ENCODE results near the gene SPATA32.
A peak's percentile ranks its signal among the peaks of the same experiment; 100 is the strongest.

Gene SPATA32

DNA sequence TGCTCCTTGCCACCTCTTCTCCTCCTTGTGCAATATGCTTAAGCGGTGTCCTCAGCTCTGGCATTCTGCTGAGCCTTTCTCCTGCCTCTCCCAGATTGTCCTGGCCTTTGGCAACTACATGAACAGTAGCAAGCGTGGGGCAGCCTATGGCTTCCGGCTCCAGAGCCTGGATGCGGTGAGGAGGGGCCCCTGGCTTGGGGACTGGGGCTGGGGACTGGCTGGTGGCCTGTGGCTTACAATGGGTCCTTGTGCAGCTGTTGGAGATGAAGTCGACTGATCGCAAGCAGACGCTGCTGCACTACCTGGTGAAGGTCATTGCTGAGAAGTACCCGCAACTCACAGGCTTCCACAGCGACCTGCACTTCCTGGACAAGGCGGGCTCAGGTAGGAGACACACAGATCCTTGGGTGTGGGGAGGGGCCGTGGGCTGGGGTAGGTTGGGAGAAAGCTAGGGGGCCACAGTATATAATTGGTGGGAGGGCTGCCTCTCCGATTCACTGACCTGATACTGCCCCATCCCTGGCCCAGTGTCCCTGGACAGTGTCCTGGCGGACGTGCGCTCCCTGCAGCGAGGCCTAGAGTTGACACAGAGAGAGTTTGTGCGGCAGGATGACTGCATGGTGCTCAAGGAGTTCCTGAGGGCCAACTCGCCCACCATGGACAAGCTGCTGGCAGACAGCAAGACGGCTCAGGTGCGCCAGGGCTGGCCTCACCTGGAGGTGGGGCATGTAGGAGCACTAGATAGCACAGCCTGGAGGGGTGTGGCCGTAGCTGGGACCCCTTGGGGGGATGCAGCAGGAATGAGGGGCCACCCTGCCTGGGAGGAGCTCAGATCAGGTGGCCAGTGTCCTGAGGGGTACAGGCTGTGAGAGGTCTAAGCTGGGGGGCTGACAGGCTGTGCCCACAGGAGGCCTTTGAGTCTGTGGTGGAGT lies 16.9 kb downstream of the SPATA32 start:
- no peak for DNase-seq

DNA sequence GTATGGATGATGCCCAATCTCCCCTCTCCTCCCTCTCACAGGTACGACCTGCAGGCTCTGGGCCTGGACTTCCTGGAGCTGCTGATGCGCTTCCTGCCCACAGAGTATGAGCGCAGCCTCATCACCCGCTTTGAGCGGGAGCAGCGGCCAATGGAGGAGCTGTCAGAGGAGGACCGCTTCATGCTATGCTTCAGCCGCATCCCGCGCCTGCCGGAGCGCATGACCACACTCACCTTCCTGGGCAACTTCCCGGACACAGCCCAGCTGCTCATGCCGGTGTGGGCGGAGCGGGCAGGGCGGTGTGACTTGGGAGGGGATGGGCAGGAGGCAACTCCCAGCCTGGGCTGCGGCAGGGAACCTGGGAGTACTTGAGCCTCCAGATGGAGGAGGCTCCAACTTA lies 18.1 kb downstream of the SPATA32 start:
- DNase-seq = peak; percentile 62

DNA sequence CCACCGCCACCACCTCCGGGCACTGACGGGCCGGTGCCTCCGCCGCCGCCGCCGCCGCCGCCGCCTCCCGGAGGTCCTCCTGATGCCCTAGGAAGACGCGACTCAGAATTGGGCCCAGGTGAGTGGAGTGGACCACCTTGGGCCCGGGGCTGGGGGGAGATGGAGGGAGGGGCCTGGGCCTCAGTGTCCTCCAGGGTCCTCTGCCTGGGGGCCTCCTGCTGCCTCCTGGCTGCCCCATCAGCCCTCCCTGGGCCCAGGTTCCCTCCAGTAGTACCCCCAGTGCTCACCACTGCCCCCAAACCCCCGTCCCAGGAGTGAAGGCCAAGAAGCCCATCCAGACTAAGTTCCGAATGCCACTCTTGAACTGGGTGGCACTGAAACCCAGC lies 19.9 kb downstream of the SPATA32 start:
- no peak for DNase-seq

DNA sequence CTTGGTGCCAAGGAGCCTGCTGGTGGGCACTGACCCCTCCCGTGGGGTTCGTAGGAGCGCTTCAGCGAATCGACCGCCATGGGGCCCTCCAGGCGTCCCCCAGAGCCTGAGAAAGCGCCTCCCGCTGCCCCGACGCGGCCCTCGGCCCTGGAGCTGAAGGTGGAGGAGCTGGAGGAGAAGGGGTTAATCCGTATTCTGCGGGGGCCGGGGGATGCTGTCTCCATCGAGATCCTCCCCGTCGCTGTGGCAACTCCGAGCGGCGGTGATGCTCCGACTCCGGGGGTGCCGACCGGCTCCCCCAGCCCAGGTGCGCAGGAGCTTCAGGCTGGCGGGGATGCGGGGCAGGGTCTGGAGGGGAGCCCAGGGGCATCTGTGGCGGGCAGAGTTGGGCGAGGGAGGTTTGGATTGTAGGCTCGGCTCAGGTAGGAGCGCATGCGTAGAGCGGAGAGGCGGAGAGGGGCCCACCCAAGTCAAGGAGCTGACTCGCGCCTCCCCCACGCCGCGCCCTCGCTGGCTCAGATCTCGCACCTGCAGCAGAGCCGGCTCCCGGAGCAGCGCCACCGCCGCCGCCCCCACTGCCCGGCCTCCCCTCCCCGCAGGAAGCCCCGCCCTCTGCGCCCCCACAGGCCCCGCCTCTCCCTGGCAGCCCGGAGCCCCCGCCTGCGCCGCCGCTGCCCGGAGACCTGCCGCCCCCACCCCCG lies 20.4 kb downstream of the SPATA32 start:
- peak; percentile 30 for DNase-seq

DNA sequence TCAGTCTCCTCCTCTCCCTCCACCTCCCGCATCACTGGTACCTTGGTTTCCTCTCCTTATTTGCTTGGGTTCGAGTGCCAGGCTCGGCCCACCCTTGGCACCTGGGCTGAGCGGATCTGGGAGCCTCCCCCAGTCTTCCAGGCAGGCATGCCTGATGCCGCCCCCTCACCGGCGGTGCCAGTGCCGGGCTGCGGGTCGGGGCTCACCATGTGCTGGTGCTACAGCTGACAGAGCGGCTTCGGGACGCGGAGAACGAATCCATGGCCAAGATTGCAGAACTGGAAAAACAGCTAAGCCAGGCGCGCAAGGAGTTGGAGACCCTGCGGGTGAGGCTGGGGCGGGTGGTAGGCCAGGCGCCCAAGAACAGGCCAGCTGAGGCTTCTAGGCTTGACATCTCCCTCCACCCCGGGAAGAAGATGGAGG lies 21.0 kb downstream of the SPATA32 start:
- DNase-seq = peak; percentile 15

DNA sequence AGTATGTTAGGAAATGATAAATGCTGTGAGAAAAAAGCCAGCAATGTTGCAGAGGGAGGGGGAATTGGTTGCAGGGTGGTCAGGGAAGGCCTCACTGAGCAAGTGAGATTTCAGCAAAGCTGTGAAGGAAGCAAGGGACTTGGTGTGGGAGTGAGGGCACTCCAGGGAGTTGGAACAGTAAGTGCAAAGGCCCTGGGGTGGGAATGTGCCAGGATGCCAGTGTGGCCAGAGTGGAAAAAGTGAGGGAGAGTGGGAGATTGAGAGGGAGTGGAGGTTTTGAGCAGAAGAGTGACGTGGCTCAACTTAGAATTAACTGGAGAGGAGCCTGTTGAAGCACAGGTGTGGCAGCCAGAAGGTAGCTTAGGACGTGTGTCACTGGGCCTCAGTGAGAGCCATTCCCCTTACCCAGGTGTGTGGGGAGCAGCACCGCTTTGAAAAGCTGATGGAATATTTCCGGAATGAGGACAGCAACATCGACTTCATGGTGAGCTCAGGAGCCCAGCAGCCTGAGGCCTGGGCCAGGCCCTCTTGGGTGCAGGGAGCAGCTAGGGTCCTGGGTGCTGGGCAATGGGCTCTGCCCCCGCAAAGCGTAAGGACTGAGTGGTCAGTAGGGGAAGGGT lies 23.6 kb downstream of the SPATA32 start:
- no peak for DNase-seq

DNA sequence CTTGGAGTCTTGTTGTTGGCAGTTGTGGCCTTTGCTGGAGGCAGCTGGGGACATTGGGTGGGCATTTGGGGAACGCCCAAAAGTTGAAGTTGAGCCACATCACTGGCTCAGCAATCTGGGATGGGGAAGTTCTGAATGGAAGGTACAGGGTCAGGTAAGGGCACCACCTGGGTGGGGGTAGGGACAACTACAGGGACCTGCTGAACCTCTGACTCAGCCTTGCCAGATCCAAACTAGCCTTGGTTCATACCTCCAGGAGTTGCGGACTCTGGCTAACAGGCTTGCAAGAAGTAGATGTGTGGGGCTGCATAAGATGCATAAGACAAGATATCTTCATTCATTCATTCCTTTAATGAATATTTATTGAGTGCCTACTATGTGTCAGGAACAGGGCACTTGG lies 24.2 kb downstream of the SPATA32 start:
- no peak for DNase-seq

DNA sequence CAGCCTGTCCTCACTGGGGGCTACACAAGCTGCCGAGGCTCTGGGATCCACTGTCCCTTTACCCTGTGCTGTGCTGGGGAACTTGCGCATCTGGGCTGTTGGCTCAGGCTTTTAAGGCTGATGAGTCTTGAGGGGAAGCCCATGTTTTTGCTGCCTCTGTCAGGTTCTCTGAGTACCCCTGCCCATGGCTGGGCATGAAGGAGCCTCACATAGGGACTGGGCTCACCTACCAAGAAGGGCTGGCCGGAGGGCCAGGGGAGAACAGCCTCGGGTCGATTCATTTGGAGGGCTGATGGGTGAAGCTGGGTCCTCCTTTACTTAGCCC lies 25.6 kb downstream of the SPATA32 start:
- DNase-seq = no peak

DNA sequence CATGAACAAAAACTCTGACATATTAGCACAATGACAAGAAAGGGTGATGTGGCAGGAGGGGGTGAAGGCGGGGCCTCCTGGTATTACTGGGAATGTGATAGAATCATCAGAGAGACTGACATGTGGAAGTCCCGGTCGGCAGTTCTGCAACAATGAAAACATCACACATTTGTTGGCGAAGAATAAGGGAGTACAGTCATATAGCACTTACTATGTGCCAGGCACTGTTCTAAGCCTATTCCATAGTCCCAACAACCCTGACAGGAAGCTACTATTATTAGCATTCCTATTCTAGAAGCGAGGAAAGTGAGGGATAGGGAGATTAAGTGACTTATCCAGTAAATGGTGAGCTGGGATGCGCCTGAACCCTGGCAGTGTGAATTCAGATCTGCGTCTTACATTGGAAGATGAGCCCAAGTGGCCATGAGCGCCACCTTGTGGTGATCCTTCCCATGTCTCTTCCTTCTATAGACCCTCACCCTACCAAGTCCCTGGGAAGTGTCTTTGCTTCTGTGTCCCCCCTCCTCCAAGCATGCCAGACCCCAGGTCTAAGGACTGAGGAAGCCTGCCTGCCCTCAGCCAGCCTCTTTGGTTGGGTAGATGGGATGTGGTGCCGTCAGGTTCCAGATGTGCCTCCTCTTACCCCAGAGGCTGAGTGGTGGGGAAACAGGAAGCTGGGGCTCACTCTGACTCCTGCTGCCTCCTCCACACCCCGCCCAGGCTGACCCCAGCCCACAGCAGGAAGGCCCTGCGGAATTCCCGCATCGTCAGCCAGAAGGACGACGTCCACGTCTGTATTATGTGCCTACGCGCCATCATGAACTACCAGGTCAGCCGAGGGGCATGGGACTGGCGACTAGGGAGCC lies 26.2 kb downstream of the SPATA32 start:
- DNase-seq = peak; percentile 59

DNA sequence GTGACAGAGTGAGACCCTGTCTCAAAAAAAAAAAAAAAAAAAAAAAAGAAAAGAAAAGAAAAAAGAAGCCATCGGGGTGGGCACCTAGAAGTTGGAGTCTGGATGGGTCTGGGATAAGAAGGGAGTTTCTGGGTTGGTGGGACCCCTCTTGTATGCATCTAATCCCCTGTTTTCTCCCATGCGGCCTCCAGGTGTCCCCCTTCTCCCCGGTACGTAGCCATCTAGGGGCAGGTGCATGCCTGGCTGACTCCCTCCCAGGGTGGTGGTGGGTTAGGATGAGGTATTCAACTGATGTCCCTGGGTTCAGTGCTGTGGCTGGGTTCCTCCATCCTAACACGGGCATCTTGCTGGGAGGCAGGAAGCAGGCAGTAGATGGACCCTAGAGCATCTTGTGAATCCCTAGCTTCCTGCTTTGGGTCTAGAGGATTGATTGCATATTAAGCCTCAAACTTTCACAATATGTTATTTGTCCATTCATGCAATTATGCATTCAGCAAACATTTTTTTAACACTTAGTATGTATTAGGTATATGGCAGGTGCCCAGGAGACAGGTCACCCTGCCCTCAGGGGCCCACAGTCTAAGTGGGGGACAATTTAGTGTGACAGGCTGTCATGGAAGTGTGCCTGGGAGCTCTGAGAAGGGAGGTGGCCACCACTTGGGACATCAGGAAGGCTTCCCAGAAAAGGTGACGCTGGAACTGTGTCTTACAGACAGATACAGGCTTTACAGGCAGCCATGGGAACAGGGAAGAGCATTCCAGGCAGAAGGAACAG lies 27.1 kb downstream of the SPATA32 start:
- peak; percentile 29 for DNase-seq

DNA sequence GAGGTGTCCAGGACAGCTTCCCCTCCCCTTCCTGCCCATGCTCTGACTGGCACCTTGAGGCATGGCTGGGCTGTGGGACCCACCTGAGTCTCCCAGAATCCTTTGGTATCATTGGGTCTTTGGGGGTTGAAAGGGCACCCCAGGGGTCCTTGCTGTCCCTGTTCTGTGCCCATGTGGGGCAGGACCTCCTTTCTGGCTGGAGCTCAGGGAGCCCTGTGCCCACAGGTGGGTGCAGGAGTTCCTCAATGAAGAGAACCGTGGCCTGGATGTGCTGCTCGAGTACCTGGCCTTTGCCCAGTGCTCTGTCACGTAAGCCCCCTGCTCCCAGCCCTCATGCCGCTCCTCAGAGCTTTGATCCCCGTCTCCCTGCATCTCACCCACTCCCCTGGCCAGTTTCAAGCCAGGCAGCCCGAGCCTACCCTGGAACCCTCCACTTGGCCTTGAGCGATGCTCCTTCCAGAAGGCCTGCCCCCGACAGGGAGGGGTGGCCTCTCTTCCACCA lies 28.4 kb downstream of the SPATA32 start:
- DNase-seq = no peak

DNA sequence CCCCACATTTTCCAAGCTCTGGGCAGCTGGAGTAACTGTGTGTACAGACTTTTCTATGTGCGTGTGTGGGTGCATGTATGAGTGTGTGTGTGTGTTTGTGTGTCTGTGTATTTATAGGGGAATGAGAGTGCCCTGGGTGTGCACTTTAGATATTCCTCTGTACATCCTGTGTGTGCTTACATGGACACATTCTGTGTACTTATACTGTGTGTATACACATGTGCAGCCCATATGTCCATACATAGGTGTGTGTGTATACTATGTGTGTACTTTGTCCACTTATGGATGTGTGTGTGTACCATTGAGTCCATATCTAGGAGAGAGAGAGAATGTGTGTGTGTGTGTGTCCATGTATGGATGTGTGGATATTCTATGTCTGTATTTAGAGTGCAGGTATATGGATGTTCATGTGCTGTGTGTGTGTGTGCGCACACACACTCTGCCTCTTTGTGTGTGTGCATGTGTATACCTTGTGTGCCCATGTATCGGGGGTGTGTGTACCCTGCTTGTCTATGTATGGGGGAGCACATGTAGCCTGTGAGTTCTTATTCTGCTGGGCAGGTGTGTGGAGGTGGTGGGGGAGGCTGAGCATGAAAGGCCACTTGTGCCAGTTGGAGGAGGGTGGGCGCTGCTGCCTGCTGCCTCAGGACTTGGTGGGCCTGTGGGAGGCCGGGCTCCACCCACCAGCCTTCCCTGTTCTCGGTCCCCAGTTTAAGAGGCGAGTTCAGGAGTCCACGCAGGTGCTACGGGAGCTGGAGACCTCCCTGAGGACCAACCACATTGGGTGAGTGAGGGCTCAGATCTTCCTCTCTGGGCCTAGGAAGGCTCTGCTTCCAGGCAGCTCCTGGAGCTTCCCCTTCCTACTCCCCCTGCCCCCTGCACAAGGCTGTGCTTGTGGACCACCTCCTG lies 29.1 kb downstream of the SPATA32 start:
- no peak for DNase-seq

DNA sequence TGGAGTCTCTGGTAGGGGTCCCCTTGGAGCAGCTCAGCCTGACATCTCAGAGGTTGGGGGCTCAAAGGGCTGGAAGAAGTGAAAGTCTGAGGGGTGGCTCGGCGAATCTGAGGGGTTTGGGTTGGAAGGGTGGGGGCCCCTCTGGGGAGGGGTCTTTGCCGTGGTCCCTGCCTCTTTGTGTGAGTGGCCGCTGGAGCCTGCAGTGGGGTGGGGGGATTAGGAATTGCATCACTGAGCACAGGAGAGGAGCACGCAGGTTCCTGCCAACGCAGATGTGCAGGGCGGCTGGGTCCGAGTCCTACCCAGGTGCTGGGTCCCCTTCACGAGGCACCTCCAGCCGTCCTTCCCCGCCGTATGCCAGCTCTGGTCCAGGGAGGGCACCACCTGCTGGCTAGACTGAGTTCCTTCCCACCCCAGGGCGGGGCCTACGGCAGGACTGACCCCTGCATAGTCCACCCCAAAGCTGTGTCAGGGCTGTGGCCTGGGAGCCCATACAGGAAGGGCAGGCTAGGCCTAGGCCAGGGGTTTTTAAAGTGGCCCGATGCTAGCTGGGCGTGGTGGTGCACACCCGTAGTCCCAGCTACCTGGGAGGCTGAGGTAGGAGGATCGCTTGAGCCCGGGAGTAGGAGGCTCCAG lies 30.3 kb downstream of the SPATA32 start:
- no peak for DNase-seq

DNA sequence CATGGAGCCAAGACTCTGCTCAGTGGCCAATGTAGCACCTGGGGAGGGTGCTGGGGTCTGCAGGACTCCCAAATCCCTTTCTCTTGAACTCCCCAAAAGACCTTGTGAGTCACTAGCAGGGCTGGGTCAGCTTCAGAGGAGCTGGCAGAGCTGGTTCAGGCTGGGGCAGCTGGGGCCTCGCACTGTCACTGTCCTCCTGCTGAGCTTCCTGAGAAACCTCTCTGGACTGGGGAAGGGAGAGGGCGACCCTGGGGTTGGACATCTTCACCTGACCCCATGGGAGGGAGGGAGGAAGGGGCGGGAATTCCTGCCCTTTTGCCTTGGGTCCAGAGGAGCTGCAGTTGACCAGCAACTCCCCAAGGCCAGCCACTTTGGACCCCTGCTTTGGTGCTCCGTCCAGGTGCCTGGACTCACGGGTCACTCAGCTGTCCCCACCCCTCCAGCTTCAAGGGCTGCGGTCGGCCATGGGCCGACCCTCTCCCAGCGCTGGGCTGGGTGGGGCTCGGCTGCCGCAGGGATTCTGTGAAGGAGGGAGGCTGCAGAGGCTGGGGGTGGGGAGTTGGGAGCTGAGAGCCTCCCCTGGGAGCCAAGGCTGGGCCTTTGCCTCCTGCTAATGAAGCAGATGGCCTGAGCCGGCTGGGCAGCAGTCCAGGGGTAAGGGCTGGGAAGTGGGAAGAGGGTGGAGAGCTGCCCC lies 31.0 kb downstream of the SPATA32 start:
- no peak for DNase-seq

DNA sequence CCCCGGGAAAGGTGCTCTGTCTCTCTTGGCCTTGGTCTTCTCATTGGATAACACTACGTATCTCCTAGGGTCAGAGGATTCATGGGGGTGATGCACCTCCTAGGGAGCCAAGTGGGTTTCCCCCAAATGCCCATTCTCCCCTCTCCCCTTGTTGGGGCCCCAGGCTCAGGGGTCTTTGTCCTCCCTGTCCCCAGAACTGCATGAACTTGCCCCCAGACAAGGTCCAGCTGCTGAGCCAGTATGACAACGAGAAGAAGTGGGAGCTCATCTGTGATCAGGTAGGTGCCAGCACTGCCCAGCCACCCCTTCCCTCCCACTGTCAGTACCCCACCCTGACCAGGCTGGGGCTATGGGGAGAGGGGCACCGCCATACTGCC lies 31.5 kb downstream of the SPATA32 start:
- DNase-seq = no peak

DNA sequence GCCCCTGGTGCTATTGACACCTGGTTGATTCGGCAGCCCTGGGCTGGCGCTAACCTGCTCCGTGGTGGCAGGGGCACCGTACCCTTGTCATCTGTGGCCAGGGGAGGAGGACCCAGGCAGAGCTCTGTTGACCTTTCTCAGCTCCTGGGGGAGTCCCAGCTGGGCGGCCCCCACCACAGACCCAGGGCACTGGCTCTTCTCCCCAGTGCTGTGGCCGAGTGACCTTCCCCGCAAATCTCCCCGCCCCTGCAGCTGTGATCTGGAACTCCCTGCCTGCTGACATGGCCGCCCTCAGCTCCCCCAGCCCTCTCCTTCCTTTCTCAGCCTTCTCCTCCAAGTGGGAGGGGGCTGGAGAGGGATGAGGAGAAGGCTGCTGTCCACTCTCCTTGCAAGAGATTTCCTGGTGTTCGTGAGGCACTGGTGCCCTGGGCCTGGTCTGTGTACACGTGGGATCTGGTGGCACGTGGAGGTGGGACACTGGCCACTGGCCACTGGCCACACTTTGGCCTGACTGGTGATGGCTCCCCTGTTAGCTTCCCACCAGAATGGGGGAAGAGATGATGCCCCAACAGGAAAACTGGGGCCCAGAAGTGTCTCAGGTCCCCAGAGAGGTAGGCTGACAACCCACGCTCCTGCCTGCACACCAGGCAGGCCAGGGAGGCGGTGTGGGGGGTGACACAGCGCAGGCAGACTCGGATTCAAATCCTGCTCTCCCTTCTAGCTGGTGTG lies 32.0 kb downstream of the SPATA32 start:
- no peak for DNase-seq

DNA sequence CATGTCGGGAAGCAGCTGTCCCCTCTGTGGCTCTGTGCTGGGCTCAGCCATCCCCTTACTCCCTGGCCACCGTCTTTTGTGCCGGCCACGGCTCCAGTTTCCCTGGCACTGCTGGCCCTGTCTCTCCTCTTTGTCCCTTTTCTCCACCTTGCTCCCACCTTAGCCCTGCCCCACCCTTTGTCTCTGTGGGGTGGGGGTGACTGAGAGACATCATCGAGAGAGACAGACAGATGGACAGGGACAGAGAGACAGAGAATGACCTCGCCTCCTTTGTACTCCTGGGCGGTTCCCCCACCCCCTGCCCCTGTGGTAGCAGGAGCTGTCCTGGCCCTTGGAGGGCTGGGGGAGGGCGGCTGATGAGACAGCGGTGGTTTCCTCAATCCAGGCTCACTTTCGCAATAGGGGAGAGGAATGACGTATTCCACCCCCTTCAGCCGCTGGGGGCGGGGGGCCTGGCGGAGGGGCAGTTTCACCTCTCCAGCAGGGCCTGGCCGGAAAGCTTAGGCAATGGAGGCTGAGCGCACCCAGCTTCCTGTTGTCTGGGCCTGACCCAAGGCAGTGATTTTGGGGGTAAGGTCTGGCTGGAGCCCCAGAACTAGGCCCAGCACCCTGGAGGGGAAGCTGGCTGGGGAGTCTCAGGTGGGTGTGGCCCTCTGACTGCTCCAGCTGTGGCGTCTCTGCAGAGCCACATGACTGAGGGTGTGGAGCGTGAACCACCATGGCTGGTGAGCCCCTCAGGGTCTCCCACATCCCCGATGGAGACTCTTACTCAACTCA lies 32.9 kb downstream of the SPATA32 start:
- DNase-seq = no peak

Measured in NCI-H510A treated with DMSO at 0.1 percent for 48 hours (cell line).